ENCODE results near the gene PDCD6IP. TPM values are rescaled to one million over a fixed set of nuclear protein-coding genes. Genes with fewer than 3 reads are reported as not detected.
"Not testable (repeated sequence)": the region's sequence is repeated elsewhere in the genome, so short reads cannot be mapped to it uniquely, and the experiment has no call there.

Gene PDCD6IP
- total RNA-seq, 4 donors from 2014 or later: 93.9 to 181 (median 127) TPM

DNA sequence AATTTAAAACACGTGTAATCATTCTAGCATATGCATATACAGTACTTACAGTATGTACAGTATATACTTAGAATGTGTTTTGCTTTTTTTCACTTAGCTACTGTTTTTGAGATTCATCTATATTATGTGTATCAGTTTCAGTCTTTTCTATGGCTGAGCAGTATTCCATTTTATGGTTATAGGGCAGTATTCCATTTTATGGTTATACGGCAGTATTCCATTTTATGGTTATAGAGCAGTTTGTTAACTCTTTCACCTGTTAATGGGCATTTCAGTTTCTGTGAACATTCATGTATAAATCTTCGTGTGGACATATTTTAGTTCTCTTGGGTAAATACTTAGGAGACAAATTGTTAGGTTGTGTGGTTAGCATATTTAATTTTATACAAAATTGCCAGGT is 40.9 kb downstream of the PDCD6IP start:
- Histone ChIP-seq H3K4me1 (no peaks in the 10 kb centered on the region), H3K36me3 (peaks cover 0 to 36% of the 10 kb centered on the region in 2 donors), H3K27me3 (no peaks in the 10 kb centered on the region), H3K27ac (no peak overlapping the region), H3K9me3 (no peaks in the 10 kb centered on the region), H3K4me3 (no peak overlapping the region)
- in situ Hi-C loops (cut with MboI; ENCODE audit: low sequenced_read_pairs in 4 of 4) (no loop called here), intact Hi-C loops (cut with DNase I; ENCODE audit: low total_unique reads) (no loop called here)
- ATAC-seq: no peak
- DNase-seq: no peak
- TF ChIP-seq, protein P1, sequence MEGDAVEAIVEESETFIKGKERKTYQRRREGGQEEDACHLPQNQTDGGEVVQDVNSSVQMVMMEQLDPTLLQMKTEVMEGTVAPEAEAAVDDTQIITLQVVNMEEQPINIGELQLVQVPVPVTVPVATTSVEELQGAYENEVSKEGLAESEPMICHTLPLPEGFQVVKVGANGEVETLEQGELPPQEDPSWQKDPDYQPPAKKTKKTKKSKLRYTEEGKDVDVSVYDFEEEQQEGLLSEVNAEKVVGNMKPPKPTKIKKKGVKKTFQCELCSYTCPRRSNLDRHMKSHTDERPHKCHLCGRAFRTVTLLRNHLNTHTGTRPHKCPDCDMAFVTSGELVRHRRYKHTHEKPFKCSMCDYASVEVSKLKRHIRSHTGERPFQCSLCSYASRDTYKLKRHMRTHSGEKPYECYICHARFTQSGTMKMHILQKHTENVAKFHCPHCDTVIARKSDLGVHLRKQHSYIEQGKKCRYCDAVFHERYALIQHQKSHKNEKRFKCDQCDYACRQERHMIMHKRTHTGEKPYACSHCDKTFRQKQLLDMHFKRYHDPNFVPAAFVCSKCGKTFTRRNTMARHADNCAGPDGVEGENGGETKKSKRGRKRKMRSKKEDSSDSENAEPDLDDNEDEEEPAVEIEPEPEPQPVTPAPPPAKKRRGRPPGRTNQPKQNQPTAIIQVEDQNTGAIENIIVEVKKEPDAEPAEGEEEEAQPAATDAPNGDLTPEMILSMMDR (IDR thresholded peaks at IDR 0.05 in 4 of 5, conservative IDR thresholded peaks at IDR 0.05 in 1 of 5): no peak
- TF ChIP-seq POLR2A (IDR thresholded peaks at IDR 0.05): no peak

DNA sequence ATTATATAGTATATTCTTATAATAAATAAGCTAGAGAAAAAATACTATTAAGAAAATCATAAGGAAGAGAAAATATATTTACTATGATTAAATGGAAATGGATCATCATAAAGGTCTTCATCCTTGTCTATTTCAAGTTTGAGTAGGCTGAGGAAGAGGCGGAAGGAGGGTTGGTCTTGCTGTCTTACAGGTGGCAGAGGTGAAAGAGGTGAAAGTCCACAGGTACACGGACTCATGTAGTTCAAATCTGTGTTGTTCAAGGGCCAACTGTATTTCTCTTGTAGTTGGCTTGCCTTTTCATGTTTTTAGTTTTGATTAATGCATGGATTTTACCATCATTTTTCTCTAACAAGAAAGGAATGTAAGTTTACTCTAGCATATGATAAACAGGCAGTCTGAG is 41.7 kb downstream of the PDCD6IP start:
- TF ChIP-seq, protein P1 (IDR thresholded peaks at IDR 0.05 in 4 of 5, conservative IDR thresholded peaks at IDR 0.05 in 1 of 5): no peak
- no peak for TF ChIP-seq POLR2A (IDR thresholded peaks at IDR 0.05)
- no peak for ATAC-seq
- H3K27ac ChIP-seq: no peak overlapping the region
- peaks cover 0 to 38% of the 10 kb centered on the region in 2 donors for H3K36me3 ChIP-seq
- in situ Hi-C loops (cut with MboI; ENCODE audit: low sequenced_read_pairs in 4 of 4): no loop called here
- no peak for DNase-seq
- H3K4me1 ChIP-seq: no peaks in the 10 kb centered on the region
- H3K27me3 ChIP-seq: no peaks in the 10 kb centered on the region
- H3K9me3 ChIP-seq: no peaks in the 10 kb centered on the region
- H3K4me3 ChIP-seq: no peak overlapping the region
- intact Hi-C loops (cut with DNase I; ENCODE audit: low total_unique reads): no loop called here

DNA sequence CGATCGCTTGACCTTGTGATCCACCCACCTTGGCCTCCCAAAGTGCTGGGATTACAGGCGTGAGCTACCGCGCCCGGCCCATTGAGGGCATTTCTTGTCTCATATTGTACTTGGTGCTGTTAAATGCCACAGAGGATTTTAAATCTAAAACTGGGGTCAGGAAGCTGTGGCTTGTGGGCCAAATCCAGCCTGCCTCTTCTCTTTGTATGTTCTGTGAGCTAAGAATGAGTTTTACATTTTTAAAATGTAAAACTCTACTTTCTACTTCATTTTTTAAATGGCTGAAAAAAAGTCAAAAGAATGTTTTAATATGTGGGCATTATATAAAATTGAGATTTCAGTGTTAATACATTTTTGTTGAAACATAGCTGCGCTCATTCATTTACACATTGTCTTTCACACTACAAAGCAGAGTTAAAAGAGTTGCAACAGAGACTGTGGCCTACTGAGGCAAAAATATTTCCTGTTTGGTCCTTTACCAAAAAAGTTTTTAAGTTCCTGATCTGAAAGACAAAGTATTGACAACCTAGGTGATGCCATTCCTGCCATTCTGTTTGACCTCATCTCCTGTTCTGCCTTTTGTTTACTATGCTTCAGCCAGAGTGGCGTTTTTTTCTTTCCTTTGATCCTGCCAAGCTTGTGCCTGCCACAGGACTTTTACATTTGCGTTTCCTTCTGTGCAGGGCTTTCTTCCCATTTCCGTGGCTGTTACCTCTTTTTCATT is 50.4 kb downstream of the PDCD6IP start:
- H3K4me3 ChIP-seq: no peak overlapping the region
- peaks cover 0 to 31% of the 10 kb centered on the region in 2 donors for H3K36me3 ChIP-seq
- H3K27me3 ChIP-seq: no peaks in the 10 kb centered on the region
- intact Hi-C loops (cut with DNase I; ENCODE audit: low total_unique reads) (no loop called here), in situ Hi-C loops (cut with MboI; ENCODE audit: low sequenced_read_pairs in 4 of 4) (no loop called here)
- no peak overlapping the region for H3K27ac ChIP-seq
- no peaks in the 10 kb centered on the region for H3K9me3 ChIP-seq
- DNase-seq (no peak), ATAC-seq (no peak)
- H3K4me1 ChIP-seq: no peaks in the 10 kb centered on the region
- no peak for TF ChIP-seq POLR2A (IDR thresholded peaks at IDR 0.05)
- TF ChIP-seq, protein P1 (IDR thresholded peaks at IDR 0.05 in 4 of 5, conservative IDR thresholded peaks at IDR 0.05 in 1 of 5): no peak

DNA sequence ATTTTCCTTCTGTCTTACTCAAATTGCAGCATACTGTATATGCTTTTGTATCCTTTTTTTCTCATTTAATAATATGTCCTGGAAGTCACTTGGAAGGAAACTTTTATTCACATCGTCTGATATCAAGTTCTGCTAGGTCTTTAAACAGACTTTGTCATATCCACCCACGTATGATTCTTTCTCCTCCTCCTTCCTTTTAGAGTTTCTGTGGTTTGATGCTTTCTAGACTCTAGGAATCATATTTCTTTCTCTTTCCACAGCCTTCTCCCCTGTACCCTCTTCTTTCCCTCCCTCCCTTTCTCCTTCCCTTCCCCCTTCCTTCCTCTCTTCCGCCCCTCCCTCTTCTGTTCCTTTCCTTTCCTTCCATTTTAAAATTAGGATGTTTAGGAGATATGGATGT is 52.2 kb downstream of the PDCD6IP start:
- intact Hi-C loops (cut with DNase I; ENCODE audit: low total_unique reads); H3K27ac ChIP-seq; DNase-seq; H3K9me3 ChIP-seq; H3K4me3 ChIP-seq; in situ Hi-C loops (cut with MboI; ENCODE audit: low sequenced_read_pairs in 4 of 4); H3K27me3 ChIP-seq; ATAC-seq; H3K4me1 ChIP-seq: not testable (repeated sequence)
- peaks cover 0 to 43% of the 10 kb centered on the region in 2 donors for H3K36me3 ChIP-seq

DNA sequence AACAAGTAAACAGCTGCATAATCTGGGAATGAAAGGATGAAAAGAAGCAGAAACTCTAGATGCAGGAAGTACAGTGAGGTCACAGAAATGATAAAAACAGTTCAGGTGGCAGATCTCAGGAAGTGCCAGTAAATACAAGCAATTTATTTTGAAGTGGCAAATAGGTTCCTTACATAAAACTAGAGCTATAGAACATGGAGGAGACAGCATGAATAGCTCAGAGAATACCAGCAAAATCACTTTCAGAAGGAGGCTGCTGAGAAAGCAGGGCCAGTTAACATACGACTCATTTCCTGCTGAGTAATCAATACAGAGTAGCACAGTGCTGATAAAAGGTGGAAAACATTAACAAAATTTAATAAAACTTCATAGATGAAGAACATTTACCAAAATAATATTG is 57.0 kb downstream of the PDCD6IP start:
- H3K4me1 ChIP-seq; H3K27me3 ChIP-seq; DNase-seq; ATAC-seq; in situ Hi-C loops (cut with MboI; ENCODE audit: low sequenced_read_pairs in 4 of 4); H3K4me3 ChIP-seq; H3K27ac ChIP-seq; intact Hi-C loops (cut with DNase I; ENCODE audit: low total_unique reads); H3K9me3 ChIP-seq: not testable (repeated sequence)
- peaks cover 0 to 60% of the 10 kb centered on the region in 2 donors for H3K36me3 ChIP-seq

Measured in gastrocnemius medialis (tissue), 4 donors.